Activated CD4-positive, alpha-beta T cell treated with anti-CD3 and anti-CD28 coated beads, Interleukin-2, amount 10 ng/mL, durations not matched to agents 24 days and 14 days (primary cell): Measurements from ENCODE around the gene DIS3L2. TPM values are rescaled to one million over a fixed set of nuclear protein-coding genes. Genes with fewer than 3 reads are reported as not detected.

Source experiments
- DNase-seq: peaks from one replicate; pipeline ENCODE4 v3.0.0; 2022
- H3K27ac Mint-ChIP-seq: one replicate; pipeline ENCODE4 v1.8.0; 2022; ENCODE audit warnings: mild to moderate bottlenecking, mixed read lengths
- H3K27me3 Mint-ChIP-seq: one replicate; pipeline ENCODE4 v1.8.0; 2022; ENCODE audit warnings: mixed read lengths
- H3K36me3 Mint-ChIP-seq: one replicate; pipeline ENCODE4 v1.8.0; 2022; ENCODE audit warnings: low read depth, mild to moderate bottlenecking, mixed read lengths
- H3K4me1 Mint-ChIP-seq: one replicate; pipeline ENCODE4 v1.8.0; 2021; ENCODE audit warnings: mixed read lengths
- H3K4me3 Mint-ChIP-seq: one replicate; pipeline ENCODE4 v1.8.0; 2022; ENCODE audit warnings: mild to moderate bottlenecking, moderate library complexity, mixed read lengths
- H3K9me3 Mint-ChIP-seq: one replicate; pipeline ENCODE4 v1.8.0; 2021; ENCODE audit warnings: mixed read lengths
- intact Hi-C: fragments of 100-400 bp; cut with micrococcal nuclease; formaldehyde crosslinking; loops from one replicate; pipeline ENCODE4 v1.15.1; 2023
- total RNA-seq: library from RNA; stranded (reverse); gene quantifications from 2 replicates; pipeline ENCODE4 v1.2.3, GENCODE V29; 2022

The DIS3L2 gene
- total RNA-seq, 1 donor from 2014 or later = 27.8 TPM

GRCh38 chr2:232129483-232129882 is 168.0 kb downstream of the DIS3L2 start:
- Mint-ChIP-seq H3K27ac (no peak overlapping the region), H3K4me1 (no peaks in the 10 kb centered on the region), H3K36me3 (peaks cover 12% of the 10 kb centered on the region), H3K4me3 (no peak overlapping the region), H3K27me3 (no peaks in the 10 kb centered on the region), H3K9me3 (no peaks in the 10 kb centered on the region)
- intact Hi-C loops = no loop called here
- DNase-seq = no peak

GRCh38 chr2:232132181-232132580 is 170.7 kb downstream of the DIS3L2 start:
- intact Hi-C loops = no loop called here
- H3K4me1 Mint-ChIP-seq = no peaks in the 10 kb centered on the region
- H3K36me3 Mint-ChIP-seq = peaks cover 12% of the 10 kb centered on the region
- no peak for DNase-seq
- H3K4me3 Mint-ChIP-seq = no peak overlapping the region
- no peaks in the 10 kb centered on the region for H3K9me3 Mint-ChIP-seq
- H3K27me3 Mint-ChIP-seq = no peaks in the 10 kb centered on the region
- no peak overlapping the region for H3K27ac Mint-ChIP-seq

DNA sequence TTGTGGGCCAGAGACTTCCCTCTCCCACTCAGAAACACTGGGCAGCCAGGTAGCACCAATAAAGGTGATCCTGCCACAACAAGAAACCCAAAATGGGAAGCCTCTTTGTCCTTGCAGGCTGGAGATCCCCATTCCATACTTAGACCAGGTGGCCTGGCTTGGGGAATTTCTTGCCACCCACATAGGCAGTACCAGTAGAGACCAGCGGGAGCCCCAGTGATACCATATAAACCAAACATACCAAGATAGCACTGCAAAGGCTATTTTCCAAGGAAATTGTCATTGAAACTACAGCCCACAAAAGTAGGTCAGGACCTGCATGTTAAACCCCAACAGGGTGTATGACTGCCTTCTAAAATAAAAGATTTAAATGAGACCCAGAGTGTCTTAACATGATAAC is 171.6 kb downstream of the DIS3L2 start:
- intact Hi-C loops = no loop called here
- Mint-ChIP-seq H3K27ac (no peak overlapping the region), H3K9me3 (no peaks in the 10 kb centered on the region), H3K27me3 (no peaks in the 10 kb centered on the region), H3K4me1 (peaks cover 2% of the 10 kb centered on the region), H3K36me3 (peaks cover 12% of the 10 kb centered on the region), H3K4me3 (no peak overlapping the region)
- no peak for DNase-seq

DNA sequence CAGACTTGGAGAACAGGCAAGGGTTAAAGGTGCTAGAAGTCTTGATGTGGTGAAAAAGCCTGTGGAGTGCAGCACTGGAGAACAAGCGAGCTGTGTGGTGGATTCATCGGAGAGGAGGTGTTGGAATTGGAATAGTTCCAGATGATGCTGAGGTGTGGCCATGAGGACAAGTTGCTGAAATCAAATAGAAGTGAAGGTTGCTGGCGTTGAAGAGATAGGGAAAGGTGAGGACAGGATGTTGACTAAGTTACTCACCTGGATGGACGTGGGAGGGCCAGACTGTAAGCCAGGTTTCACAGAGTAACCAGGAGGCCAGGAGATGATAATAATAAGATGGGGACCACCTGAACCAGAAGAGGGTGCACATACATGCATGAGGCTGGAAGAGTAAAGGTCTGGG is 173.4 kb downstream of the DIS3L2 start:
- no peak overlapping the region for H3K27ac Mint-ChIP-seq
- H3K9me3 Mint-ChIP-seq = no peaks in the 10 kb centered on the region
- H3K36me3 Mint-ChIP-seq = peaks cover 14% of the 10 kb centered on the region
- no peak overlapping the region for H3K4me3 Mint-ChIP-seq
- peaks cover 10% of the 10 kb centered on the region for H3K4me1 Mint-ChIP-seq
- DNase-seq = no peak
- intact Hi-C loops = no loop called here
- no peaks in the 10 kb centered on the region for H3K27me3 Mint-ChIP-seq

DNA sequence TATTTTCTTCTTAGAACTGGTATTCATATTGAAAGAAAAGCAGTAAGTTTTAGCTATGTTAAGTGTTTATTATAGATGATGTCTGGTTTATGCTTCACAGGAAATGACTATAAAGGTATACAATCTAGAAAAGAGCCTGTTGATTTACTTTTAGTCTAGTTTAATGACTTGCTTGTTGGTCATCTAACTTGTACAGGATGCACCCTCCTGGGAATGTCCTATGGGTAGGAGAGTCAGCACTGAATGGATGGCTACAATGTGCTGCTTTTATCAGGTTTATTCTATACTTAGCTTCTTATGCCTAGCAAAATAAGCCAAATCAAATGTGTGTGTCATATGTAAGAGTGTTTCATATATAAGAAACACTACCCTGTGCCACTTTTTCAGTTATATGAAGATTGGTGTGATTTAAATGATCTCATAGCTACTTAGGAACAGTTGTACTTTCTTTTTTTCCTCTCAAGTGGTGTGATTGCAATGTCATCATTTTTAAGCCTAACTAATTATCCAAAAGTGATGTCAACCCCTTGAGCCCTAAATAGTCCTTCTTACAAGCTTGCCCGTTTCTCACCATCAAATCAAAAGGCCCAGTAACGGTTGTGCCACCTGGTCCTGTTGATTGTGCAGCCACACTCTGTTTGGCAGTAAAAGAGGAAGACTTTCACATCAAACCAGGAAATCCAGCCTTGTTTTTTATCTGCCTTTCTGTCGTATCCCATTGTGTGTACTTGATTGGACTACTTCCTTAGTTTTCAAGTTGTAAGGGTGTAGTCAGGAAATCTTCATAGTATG is 176.0 kb downstream of the DIS3L2 start:
- Mint-ChIP-seq H3K9me3 (no peaks in the 10 kb centered on the region), H3K4me3 (no peak overlapping the region), H3K36me3 (peaks cover 4% of the 10 kb centered on the region), H3K27me3 (no peaks in the 10 kb centered on the region), H3K4me1 (peaks cover 10% of the 10 kb centered on the region), H3K27ac (no peak overlapping the region)
- DNase-seq = no peak
- intact Hi-C loops = no loop called here

GRCh38 chr2:232138441-232138840 is 176.9 kb downstream of the DIS3L2 start:
- Mint-ChIP-seq H3K9me3 (no peaks in the 10 kb centered on the region), H3K27ac (no peak overlapping the region), H3K4me3 (no peak overlapping the region), H3K36me3 (peaks cover 2% of the 10 kb centered on the region), H3K4me1 (peaks cover 10% of the 10 kb centered on the region), H3K27me3 (no peaks in the 10 kb centered on the region)
- intact Hi-C loops = no loop called here
- DNase-seq = no peak

- H3K9me3 Mint-ChIP-seq = no peaks in the 10 kb centered on the region
- no peak overlapping the region for H3K4me3 Mint-ChIP-seq
- H3K27me3 Mint-ChIP-seq = no peaks in the 10 kb centered on the region
- H3K4me1 Mint-ChIP-seq = peaks cover 10% of the 10 kb centered on the region
- H3K36me3 Mint-ChIP-seq = peaks cover 2% of the 10 kb centered on the region
- no peak for DNase-seq
- no peak overlapping the region for H3K27ac Mint-ChIP-seq
- intact Hi-C loops = no loop called here
These were observed 177.7 kb downstream of the DIS3L2 start for GRCh38 chr2:232139171-232139594.

DNA sequence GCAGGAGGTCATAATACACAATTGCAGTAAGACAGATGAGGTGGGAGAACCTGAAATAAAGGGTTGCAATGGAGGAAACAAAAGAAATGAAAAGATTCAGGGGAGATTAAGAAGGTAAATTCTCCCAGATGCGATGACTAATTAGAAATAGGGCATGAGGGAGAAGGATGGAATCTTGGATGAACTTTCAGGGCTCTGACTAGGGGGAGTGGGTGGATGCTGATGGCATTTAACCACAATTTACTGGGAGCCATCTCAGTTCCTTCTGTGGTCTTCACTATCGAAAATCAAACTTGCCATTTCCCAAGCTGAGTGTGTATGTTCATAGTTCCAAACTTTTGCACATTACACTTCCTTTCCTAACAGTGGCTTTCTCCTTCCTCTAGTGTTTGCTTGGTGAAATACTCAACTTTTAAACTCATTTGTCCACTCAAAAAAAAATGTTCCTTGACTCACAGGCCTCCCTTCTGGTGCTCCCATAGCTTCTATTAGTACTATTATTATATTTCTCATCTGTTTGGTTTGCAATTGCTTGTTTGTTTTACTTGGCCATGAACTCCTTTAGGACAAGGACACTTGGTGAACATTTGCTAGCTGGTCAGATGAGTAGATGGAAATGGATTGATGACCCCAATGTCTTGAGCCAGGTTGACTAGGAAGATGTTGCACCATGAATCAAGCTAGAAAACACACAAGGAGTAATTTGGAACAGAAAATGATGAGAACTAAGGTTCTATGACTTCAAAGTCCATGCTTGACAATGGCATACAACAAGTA is 178.5 kb downstream of the DIS3L2 start:
- peaks cover 10% of the 10 kb centered on the region for H3K4me1 Mint-ChIP-seq
- H3K36me3 Mint-ChIP-seq = peaks cover 2% of the 10 kb centered on the region
- H3K4me3 Mint-ChIP-seq = no peak overlapping the region
- intact Hi-C loops = loop anchor here (10.0 kb wide), 1 partner anchor 185 kb away; no protein-coding TSS in a partner anchor
- no peak overlapping the region for H3K27ac Mint-ChIP-seq
- H3K27me3 Mint-ChIP-seq = no peaks in the 10 kb centered on the region
- H3K9me3 Mint-ChIP-seq = no peaks in the 10 kb centered on the region
- no peak for DNase-seq

DNA sequence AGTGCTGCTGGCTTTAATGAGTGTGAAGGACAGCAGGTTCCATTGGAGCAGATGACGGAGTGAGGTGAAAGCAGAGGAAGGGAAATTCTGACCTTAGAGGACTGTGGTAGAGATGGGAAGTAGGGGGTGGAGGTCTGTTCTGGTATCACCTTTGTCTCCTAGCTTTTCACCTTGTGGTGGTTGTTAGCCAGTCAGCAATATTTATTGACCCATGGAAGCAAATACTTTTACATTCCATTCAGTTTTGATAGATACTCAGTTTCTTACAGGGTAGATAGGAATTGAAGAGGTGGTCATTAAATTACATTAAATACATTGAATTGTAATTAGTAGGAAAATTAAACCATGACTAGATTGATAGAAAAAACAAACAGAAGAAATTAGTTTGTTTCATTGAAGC is 180.1 kb downstream of the DIS3L2 start:
- Mint-ChIP-seq H3K27ac (no peak overlapping the region), H3K4me3 (no peak overlapping the region), H3K9me3 (no peaks in the 10 kb centered on the region), H3K27me3 (no peaks in the 10 kb centered on the region), H3K36me3 (peaks cover 3% of the 10 kb centered on the region), H3K4me1 (peaks cover 10% of the 10 kb centered on the region)
- DNase-seq = no peak
- intact Hi-C loops = loop anchor here (10.0 kb wide), 1 partner anchor 183 kb away; no protein-coding TSS in a partner anchor

- Mint-ChIP-seq H3K27me3 (no peaks in the 10 kb centered on the region), H3K36me3 (peaks cover 3% of the 10 kb centered on the region), H3K9me3 (no peaks in the 10 kb centered on the region), H3K4me1 (peaks cover 10% of the 10 kb centered on the region), H3K27ac (no peak overlapping the region), H3K4me3 (no peak overlapping the region)
- peak; percentile 68 for DNase-seq
- intact Hi-C loops = loop anchor here (1.0 to 10.0 kb wide), 3 partner anchors 183 to 236 kb away; no protein-coding TSS in a partner anchor
These were observed 180.5 kb downstream of the DIS3L2 start for GRCh38 chr2:232142049-232142448.

DNA sequence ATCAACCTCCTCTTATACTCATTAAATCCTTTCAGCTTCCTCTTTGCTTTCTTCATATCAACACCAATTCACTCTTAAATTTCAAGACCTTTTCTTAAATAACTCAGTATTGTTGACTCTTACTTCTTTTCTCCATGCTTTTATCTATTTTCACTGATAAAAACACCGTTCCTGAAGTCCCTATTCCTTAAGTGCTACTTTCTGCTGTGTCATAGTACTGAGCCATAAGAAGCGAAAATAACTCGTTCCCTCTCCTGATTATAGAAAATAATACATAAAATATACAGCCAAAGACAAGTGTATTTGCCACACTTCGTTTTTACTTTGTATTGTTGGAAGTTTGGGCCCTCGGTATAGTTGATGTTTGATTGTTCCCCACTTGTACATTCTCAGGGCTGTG is 181.0 kb downstream of the DIS3L2 start:
- H3K4me1 Mint-ChIP-seq = peaks cover 10% of the 10 kb centered on the region
- intact Hi-C loops = loop anchor here (1.0 to 10.0 kb wide), 3 partner anchors 182 to 236 kb away; no protein-coding TSS in a partner anchor

DNA sequence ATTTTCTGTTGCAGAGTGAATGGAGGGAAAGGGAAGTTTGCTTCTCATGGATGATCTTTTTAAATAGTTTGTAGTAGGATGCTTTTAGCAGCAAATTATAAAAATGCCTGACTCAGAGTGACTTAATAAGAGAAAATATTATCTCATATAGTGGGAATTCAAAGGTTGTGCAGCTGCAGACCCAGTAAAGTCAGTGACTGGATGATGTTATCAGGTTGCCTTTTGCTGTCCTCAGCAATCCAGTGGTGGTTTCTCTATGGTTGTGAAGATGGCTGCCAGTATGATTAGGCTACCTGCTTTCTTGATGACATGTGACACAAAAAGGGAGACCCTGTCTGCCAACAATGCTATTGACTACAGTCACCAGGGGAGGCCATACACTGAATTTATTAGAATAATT is 184.8 kb downstream of the DIS3L2 start:
- H3K4me3 Mint-ChIP-seq = no peak overlapping the region
- DNase-seq = no peak
- H3K4me1 Mint-ChIP-seq = no peaks in the 10 kb centered on the region
- H3K27me3 Mint-ChIP-seq = no peaks in the 10 kb centered on the region
- no peaks in the 10 kb centered on the region for H3K9me3 Mint-ChIP-seq
- H3K27ac Mint-ChIP-seq = no peak overlapping the region
- intact Hi-C loops = loop anchor here (10.0 kb wide), 1 partner anchor 179 kb away; no protein-coding TSS in a partner anchor
- H3K36me3 Mint-ChIP-seq = peaks cover 1% of the 10 kb centered on the region

More for the DNA sequence above, 181.0 kb downstream of the DIS3L2 start:
- Mint-ChIP-seq H3K9me3 (no peaks in the 10 kb centered on the region), H3K4me3 (no peak overlapping the region), H3K36me3 (peaks cover 3% of the 10 kb centered on the region), H3K27me3 (no peaks in the 10 kb centered on the region), H3K27ac (no peak overlapping the region)
- DNase-seq = no peak

- Mint-ChIP-seq H3K4me3 (no peak overlapping the region), H3K9me3 (no peaks in the 10 kb centered on the region), H3K4me1 (no peaks in the 10 kb centered on the region), H3K36me3 (peaks cover 1% of the 10 kb centered on the region), H3K27me3 (no peaks in the 10 kb centered on the region), H3K27ac (no peak overlapping the region)
- intact Hi-C loops = loop anchor here (10.0 kb wide), 1 partner anchor 177 kb away; no protein-coding TSS in a partner anchor
- DNase-seq = no peak
These were observed 186.0 kb downstream of the DIS3L2 start for GRCh38 chr2:232147440-232148077.

DNA sequence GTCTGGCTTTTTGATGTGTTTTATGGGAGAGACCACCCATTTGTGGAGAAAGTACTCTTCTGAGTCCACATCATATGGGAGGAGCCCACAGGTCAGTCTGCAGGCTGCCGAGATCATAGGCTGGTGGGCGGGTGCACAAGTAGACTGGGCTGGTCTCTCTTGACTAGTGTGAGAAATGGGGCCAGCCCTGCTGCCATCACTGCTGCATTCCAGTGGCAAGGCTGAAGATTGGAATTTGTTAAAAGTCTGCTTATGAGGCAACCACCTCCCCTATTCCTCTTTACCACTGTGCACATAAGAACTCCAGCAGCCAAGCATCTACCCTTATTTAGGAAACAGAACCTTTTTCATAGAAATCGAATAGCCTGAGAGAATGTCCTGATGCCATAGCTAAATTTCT is 200.7 kb downstream of the DIS3L2 start:
- Mint-ChIP-seq H3K36me3 (peaks cover 12% of the 10 kb centered on the region), H3K27me3 (no peaks in the 10 kb centered on the region)

More for the DNA sequence above, 200.7 kb downstream of the DIS3L2 start:
- intact Hi-C loops = no loop called here
- Mint-ChIP-seq H3K9me3 (no peaks in the 10 kb centered on the region), H3K27ac (no peak overlapping the region), H3K4me3 (no peak overlapping the region), H3K4me1 (no peaks in the 10 kb centered on the region)
- DNase-seq = no peak
